K562 (cell line): ENCODE results near the gene AMER3. TPM values are rescaled to one million over a fixed set of nuclear protein-coding genes. Genes with fewer than 3 reads are reported as not detected.
A peak's percentile ranks its signal among the peaks of the same experiment; 100 is the strongest.

ENCODE experiments used
- CBX5 ChIP-seq: IDR thresholded peaks from 2 replicates; pipeline ENCODE4 v1.6.1; 2014; ENCODE audit warnings: low read depth, borderline replicate concordance
- FOXK1 ChIP-seq: sonication (generic); formaldehyde crosslinking; IDR thresholded peaks from 2 replicates; pipeline ENCODE4 v1.8.0; 2022; ENCODE audit warnings: missing genetic modification reagents, mild to moderate bottlenecking, borderline replicate concordance
- KDM4B ChIP-seq, 2 experiments: fragments of 450-650 bp in 1 of 2; sonication (generic) in 1 of 2; IDR thresholded peaks; 2 replicates each; pipeline ENCODE4 v1.6.1; 2016 to 2017; ENCODE audit warnings: borderline replicate concordance in 2 of 2, antibody characterized with exemption in 1 of 2, low read depth in 1 of 2, mild to moderate bottlenecking in 1 of 2
- MEIS2 ChIP-seq: fragments of 450-650 bp; IDR thresholded peaks from 2 replicates; pipeline ENCODE4 v1.6.1; 2014; ENCODE audit warnings: mild to moderate bottlenecking; ENCODE audit not compliant: partially characterized antibody
- MIER1 ChIP-seq: fragments of 450-650 bp; IDR thresholded peaks from 2 replicates; pipeline ENCODE4 v1.6.1; 2016; ENCODE audit warnings: antibody characterized with exemption, mild to moderate bottlenecking, low read depth
- MTA3 ChIP-seq: fragments of 450-650 bp; formaldehyde crosslinking; IDR thresholded peaks from 2 replicates; pipeline ENCODE4 v1.6.1; 2017; ENCODE audit warnings: mild to moderate bottlenecking, borderline replicate concordance
- MYC ChIP-seq, 2 experiments: fragments of 250-450 bp in 1 of 2; sonication (Bioruptor Pico) in 1 of 2; IDR thresholded peaks; 2 replicates each; pipeline versions ENCODE4 v1.5.1 to v1.6.1; 2012 to 2021; ENCODE audit warnings: low read depth in 2 of 2, borderline replicate concordance in 1 of 2, improper control_type of control experiment in 1 of 2, low read length in 1 of 2, mild to moderate bottlenecking in 1 of 2, moderate library complexity in 1 of 2
- NBN ChIP-seq: fragments of 450-650 bp; IDR thresholded peaks from 2 replicates; pipeline ENCODE4 v1.6.1; 2016; ENCODE audit warnings: low read depth, mild to moderate bottlenecking
- PBX2 ChIP-seq, 2 experiments: IDR thresholded peaks in 1 of 2; conservative IDR thresholded peaks in 1 of 2; 2 replicates each; pipeline ENCODE4 v1.6.1; 2016; ENCODE audit warnings: low read depth in 2 of 2, mild to moderate bottlenecking in 1 of 2, missing compliant biosample characterization in 1 of 2, missing genetic modification characterization in 1 of 2, moderate library complexity in 1 of 2
- STAT5B ChIP-seq: fragments of 250-450 bp; sonication (Bioruptor Pico); IDR thresholded peaks from 2 replicates; pipeline ENCODE4 v1.8.0; 2021; ENCODE audit warnings: mild to moderate bottlenecking, inconsistent platforms
- TRIM28 ChIP-seq: fragments of 450-650 bp; IDR thresholded peaks from 2 replicates; pipeline ENCODE4 v1.6.1; 2017
- polyA plus RNA-seq, 8 experiments: library from polyadenylated mRNA; depleted of rRNA in 4 of 8; stranded (reverse) in 5 of 8; unstranded in 3 of 8; fragments of >200 nt; fragmentation: Nextera tagmentation in 2 of 8; fragmentation: Illumina TruSeq in 1 of 8; extraction: Ambion mirVana in 2 of 8; extraction: Trizol in 1 of 8; gene quantifications; 2 replicates each; pipeline versions ENCODE4 v1.2.1 to v1.2.3, GENCODE V29; 2011 to 2014; ENCODE audit warnings: inconsistent platforms in 1 of 8, missing spikeins in 1 of 8
- total RNA-seq, 7 experiments: library from RNA; depleted of rRNA in 6 of 7; stranded (reverse); fragments of >200 nt in 6 of 7; fragmentation: Illumina TruSeq in 2 of 7; extraction: Trizol in 2 of 7; gene quantifications; 2 replicates each; pipeline versions ENCODE4 v1.2.1 to v1.2.3, GENCODE V29; 2011 to 2021; ENCODE audit warnings: low replicate concordance in 1 of 7
- TF ChIP-seq, protein P1 (sequence below): fragments of 450-650 bp; IDR thresholded peaks from 2 replicates; pipeline ENCODE4 v1.6.1; 2016; ENCODE audit warnings: mild to moderate bottlenecking, moderate library complexity

The AMER3 gene
- total and polyA plus RNA-seq, 9 of the 15 experiments (the other 6 are each of a cell fraction or from before 2014, with no cell fraction given): not detected

DNA sequence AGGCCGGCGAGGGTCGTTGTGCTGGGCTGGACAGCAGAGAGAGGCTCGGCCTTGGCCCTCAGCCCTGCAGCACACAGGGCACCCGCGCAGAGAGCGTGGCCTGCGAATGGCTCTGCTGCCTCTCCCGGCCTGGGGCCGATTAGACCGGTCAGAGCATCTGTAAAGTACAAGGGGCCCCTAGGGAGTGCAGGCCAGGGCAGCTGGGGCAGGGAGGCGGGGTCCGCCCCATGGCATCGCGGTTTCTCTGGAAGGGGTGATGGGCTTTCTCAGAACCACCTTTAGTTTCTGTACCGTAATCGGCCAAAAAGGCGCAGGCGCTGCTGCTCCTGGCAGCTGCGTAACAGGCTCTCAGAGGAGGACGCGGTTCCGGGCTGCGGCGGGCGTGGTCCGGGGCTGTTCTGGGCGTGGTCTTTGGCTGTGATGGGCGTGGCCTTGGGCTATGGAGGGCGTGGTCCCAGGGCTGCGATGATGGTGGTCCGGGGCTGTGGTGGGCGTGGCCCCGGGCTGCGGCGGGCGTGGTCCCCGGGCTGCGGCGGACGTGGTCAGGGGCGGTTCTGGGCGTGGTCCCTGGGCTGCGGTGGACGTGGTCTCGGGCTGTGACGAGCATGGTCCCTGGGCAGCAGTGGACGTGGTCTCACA, 27.9 kb upstream of the AMER3 start (continued):
- TF ChIP-seq, protein P1, sequence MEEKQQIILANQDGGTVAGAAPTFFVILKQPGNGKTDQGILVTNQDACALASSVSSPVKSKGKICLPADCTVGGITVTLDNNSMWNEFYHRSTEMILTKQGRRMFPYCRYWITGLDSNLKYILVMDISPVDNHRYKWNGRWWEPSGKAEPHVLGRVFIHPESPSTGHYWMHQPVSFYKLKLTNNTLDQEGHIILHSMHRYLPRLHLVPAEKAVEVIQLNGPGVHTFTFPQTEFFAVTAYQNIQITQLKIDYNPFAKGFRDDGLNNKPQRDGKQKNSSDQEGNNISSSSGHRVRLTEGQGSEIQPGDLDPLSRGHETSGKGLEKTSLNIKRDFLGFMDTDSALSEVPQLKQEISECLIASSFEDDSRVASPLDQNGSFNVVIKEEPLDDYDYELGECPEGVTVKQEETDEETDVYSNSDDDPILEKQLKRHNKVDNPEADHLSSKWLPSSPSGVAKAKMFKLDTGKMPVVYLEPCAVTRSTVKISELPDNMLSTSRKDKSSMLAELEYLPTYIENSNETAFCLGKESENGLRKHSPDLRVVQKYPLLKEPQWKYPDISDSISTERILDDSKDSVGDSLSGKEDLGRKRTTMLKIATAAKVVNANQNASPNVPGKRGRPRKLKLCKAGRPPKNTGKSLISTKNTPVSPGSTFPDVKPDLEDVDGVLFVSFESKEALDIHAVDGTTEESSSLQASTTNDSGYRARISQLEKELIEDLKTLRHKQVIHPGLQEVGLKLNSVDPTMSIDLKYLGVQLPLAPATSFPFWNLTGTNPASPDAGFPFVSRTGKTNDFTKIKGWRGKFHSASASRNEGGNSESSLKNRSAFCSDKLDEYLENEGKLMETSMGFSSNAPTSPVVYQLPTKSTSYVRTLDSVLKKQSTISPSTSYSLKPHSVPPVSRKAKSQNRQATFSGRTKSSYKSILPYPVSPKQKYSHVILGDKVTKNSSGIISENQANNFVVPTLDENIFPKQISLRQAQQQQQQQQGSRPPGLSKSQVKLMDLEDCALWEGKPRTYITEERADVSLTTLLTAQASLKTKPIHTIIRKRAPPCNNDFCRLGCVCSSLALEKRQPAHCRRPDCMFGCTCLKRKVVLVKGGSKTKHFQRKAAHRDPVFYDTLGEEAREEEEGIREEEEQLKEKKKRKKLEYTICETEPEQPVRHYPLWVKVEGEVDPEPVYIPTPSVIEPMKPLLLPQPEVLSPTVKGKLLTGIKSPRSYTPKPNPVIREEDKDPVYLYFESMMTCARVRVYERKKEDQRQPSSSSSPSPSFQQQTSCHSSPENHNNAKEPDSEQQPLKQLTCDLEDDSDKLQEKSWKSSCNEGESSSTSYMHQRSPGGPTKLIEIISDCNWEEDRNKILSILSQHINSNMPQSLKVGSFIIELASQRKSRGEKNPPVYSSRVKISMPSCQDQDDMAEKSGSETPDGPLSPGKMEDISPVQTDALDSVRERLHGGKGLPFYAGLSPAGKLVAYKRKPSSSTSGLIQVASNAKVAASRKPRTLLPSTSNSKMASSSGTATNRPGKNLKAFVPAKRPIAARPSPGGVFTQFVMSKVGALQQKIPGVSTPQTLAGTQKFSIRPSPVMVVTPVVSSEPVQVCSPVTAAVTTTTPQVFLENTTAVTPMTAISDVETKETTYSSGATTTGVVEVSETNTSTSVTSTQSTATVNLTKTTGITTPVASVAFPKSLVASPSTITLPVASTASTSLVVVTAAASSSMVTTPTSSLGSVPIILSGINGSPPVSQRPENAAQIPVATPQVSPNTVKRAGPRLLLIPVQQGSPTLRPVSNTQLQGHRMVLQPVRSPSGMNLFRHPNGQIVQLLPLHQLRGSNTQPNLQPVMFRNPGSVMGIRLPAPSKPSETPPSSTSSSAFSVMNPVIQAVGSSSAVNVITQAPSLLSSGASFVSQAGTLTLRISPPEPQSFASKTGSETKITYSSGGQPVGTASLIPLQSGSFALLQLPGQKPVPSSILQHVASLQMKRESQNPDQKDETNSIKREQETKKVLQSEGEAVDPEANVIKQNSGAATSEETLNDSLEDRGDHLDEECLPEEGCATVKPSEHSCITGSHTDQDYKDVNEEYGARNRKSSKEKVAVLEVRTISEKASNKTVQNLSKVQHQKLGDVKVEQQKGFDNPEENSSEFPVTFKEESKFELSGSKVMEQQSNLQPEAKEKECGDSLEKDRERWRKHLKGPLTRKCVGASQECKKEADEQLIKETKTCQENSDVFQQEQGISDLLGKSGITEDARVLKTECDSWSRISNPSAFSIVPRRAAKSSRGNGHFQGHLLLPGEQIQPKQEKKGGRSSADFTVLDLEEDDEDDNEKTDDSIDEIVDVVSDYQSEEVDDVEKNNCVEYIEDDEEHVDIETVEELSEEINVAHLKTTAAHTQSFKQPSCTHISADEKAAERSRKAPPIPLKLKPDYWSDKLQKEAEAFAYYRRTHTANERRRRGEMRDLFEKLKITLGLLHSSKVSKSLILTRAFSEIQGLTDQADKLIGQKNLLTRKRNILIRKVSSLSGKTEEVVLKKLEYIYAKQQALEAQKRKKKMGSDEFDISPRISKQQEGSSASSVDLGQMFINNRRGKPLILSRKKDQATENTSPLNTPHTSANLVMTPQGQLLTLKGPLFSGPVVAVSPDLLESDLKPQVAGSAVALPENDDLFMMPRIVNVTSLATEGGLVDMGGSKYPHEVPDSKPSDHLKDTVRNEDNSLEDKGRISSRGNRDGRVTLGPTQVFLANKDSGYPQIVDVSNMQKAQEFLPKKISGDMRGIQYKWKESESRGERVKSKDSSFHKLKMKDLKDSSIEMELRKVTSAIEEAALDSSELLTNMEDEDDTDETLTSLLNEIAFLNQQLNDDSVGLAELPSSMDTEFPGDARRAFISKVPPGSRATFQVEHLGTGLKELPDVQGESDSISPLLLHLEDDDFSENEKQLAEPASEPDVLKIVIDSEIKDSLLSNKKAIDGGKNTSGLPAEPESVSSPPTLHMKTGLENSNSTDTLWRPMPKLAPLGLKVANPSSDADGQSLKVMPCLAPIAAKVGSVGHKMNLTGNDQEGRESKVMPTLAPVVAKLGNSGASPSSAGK: peak; percentile 54
- no peak for TF ChIP-seq MIER1
- no peak for TF ChIP-seq STAT5B (CRISPR knock-in tag)
- peak; percentile 61; the same call in 1 of the 2 replicates for TF ChIP-seq MTA3
- peak; percentile 25 for TF ChIP-seq MEIS2
- TF ChIP-seq NBN: 0 out of 2 replicates have a peak, but pooled peaks have one; percentile 23
- peak; percentile 58; the same call in 1 of the 2 replicates for TF ChIP-seq MYC (IDR thresholded peaks at IDR 0.05; ENCODE audit: low read depth, low read length)
- TF ChIP-seq MYC (CRISPR knock-in tag; IDR thresholded peaks at IDR 0.05; ENCODE audit: borderline replicate concordance, low read depth): no peak
- 0 out of 2 replicates have a peak, but pooled peaks have one; percentile 19 for TF ChIP-seq CBX5
- TF ChIP-seq PBX2 (CRISPR knock-in tag; IDR thresholded peaks at IDR 0.05; ENCODE audit: low read depth): 0 out of 2 replicates have a peak, but pooled peaks have one; percentile 22
- TF ChIP-seq PBX2 (tag; conservative IDR thresholded peaks at IDR 0.05; ENCODE audit: low read depth): no peak
- 0 out of 2 replicates have a peak, but pooled peaks have one; percentile 24 for TF ChIP-seq FOXK1 (CRISPR knock-in tag)
- no peak for TF ChIP-seq KDM4B (IDR thresholded peaks at IDR 0.05; ENCODE audit: borderline replicate concordance in 2 of 2, low read depth in 1 of 2)
- TF ChIP-seq TRIM28: 0 out of 2 replicates have a peak, but pooled peaks have one; percentile 22
